Measurements from ENCODE around the gene TXNDC5.

The TXNDC5 gene

GRCh38 chr6:7848229-7848628 is 62.4 kb downstream of the TXNDC5 start:
- no peak for DNase-seq

GRCh38 chr6:7846966-7847818 is 63.4 kb downstream of the TXNDC5 start:
- no peak for DNase-seq

- no peak for DNase-seq
Observed at GRCh38 chr6:7841781-7842468, 68.7 kb downstream of the TXNDC5 start.

DNA sequence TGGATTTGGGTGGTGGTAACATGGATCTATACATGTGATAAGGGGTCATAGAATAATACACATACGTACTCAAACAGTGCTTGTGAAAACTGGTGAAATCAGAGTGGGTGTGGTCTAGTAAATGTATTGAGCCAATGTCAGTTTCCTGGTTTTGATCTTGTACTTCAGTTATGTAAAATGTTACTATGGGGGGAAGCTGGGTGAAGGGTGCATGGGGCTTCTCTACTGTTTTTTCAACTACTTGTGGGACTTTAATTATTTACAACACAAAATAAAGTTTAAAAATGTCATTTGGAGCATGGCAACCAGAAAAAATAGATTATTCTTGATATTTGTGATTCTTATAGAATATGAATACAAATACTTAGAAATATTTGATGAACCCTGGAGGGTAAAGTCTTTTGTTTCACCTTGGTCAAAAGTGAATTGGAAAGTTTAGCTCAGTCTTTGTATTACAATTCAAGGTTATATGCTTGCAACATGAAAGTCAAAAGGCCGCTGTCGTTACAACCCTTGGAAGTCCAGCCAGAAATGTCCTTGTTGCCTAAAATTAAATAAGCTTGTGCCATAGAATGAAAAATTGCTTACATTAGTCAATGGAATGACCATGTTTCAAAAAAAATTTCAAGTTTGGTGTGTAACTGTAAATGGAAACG is 74.1 kb downstream of the TXNDC5 start:
- DNase-seq: no peak

GRCh38 chr6:7833751-7834070 is 76.9 kb downstream of the TXNDC5 start:
- DNase-seq: no peak

DNA sequence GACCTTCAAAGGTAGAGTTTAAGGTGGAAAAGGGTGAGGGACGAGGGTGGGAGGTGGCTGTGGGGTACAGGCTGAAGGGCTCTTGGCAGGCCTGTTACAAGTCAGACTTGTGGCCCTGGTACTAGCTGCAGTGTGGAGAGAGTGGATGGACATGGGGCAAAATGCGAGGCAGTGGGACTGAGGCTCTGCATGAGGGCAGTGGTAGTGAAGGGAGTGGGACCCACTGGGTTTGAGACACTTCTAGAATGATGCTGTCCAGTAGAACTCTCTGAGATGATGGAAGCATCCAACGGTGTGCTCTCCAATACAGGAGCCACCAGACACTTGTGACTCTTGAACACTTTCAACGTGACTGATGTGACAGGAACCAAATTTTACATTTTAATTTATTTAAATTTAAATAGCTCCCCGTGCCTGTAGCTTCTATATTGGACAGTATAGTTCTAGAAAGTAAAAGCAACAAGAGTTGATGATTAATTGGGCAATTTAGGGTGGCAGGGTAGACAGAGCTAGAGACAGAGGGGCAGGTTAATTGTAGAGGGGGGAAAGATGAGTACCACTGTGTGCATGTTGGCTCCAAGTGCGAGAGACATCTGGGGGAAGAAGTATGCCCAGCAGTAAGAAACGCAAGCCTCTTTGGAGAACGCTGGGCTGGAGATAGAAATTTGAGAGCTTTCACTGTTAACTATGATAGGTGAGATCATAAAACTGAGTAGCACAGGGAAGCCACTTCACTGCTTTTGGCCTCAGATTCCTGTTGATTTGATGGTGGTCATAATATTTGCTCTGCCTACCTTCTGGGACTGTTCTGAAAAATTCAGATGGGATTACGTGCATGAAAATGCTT is 77.5 kb downstream of the TXNDC5 start:
- DNase-seq: no peak

Measured in femur (tissue), 1 donor.